HepG2 (cell line): Measurements from ENCODE around the gene SECTM1.

Experiments
- CHD2 ChIP-seq: IDR thresholded peaks from 2 replicates; pipeline ENCODE4 v1.6.1; 2011; ENCODE audit warnings: low read depth, low read length, improper control_type of control experiment
- CREB1 ChIP-seq, 2 experiments: fragments of 450-650 bp in 1 of 2; IDR thresholded peaks; 2 replicates each; pipeline ENCODE4 v1.6.1; 2016 to 2017; ENCODE audit warnings: control low read depth in 1 of 2, mild to moderate bottlenecking in 1 of 2, missing compliant biosample characterization in 1 of 2, missing genetic modification characterization in 1 of 2
- CTCF ChIP-seq: sonication (generic); formaldehyde crosslinking; IDR thresholded peaks from 2 replicates; pipeline ENCODE4 v1.5.0; 2020; ENCODE audit warnings: mild to moderate bottlenecking, missing genetic modification reagents, moderate library complexity
- HIVEP1 ChIP-seq: sonication (generic); formaldehyde crosslinking; IDR thresholded peaks from 2 replicates; pipeline ENCODE4 v1.4.0; 2020; ENCODE audit warnings: mild to moderate bottlenecking, missing genetic modification reagents
- KAT8 ChIP-seq: IDR thresholded peaks from 2 replicates; pipeline ENCODE4 v1.6.1; 2016; ENCODE audit warnings: missing genetic modification reagents, missing compliant biosample characterization
- KMT2B ChIP-seq: IDR thresholded peaks from 2 replicates; pipeline ENCODE4 v1.6.1; 2016; ENCODE audit warnings: missing genetic modification reagents, missing compliant biosample characterization
- NBN ChIP-seq: fragments of 450-650 bp; conservative IDR thresholded peaks from 2 replicates; pipeline ENCODE4 v1.6.1; 2017
- PHF21A ChIP-seq: sonication (generic); formaldehyde crosslinking; IDR thresholded peaks from 2 replicates; pipeline ENCODE4 v1.5.0; 2020; ENCODE audit warnings: mild to moderate bottlenecking, missing genetic modification reagents
- POGZ ChIP-seq: sonication (generic); formaldehyde crosslinking; IDR thresholded peaks from 2 replicates; pipeline ENCODE4 v1.4.0; 2020; ENCODE audit warnings: mild to moderate bottlenecking, missing genetic modification reagents
- POLR2A ChIP-seq, 2 experiments: IDR thresholded peaks; 2 replicates each; pipeline ENCODE4 v1.6.1; 2011; ENCODE audit warnings: low read depth in 2 of 2, low read length in 2 of 2, mild to moderate bottlenecking in 1 of 2, moderate library complexity in 1 of 2; ENCODE audit not compliant: insufficient read depth in 1 of 2
- SNAI1 ChIP-seq: sonication (generic); formaldehyde crosslinking; IDR thresholded peaks from 2 replicates; pipeline ENCODE4 v1.5.0; 2020; ENCODE audit warnings: mild to moderate bottlenecking, missing genetic modification reagents, borderline replicate concordance
- ZBTB49 ChIP-seq: sonication (generic); formaldehyde crosslinking; IDR thresholded peaks from 2 replicates; pipeline ENCODE4 v1.4.0; 2020; ENCODE audit warnings: missing genetic modification reagents, borderline replicate concordance
- ZFP41 ChIP-seq: sonication (generic); formaldehyde crosslinking; IDR thresholded peaks from 2 replicates; pipeline ENCODE4 v1.4.0; 2020; ENCODE audit warnings: mild to moderate bottlenecking, missing genetic modification reagents, borderline replicate concordance
- ZNF143 ChIP-seq: sonication (generic); formaldehyde crosslinking; IDR thresholded peaks from 2 replicates; pipeline ENCODE4 v1.4.0; 2020; ENCODE audit warnings: missing genetic modification reagents

GRCh38 chr17:82334204-82334621 is 647 bp upstream of the SECTM1 start:
- TF ChIP-seq KAT8 (no peak), ZBTB49 (CRISPR knock-in tag) (no peak), HIVEP1 (CRISPR knock-in tag) (no peak), POLR2A (IDR thresholded peaks at IDR 0.05; ENCODE audit: insufficient read depth in 1 of 2, low read depth in 2 of 2, low read length in 2 of 2) (no peak), CHD2 (no peak), POGZ (CRISPR knock-in tag) (no peak), ZFP41 (no peak), CREB1 (IDR thresholded peaks at IDR 0.05) (no peak), CREB1 (CRISPR knock-in tag; IDR thresholded peaks at IDR 0.05) (no peak), PHF21A (CRISPR knock-in tag) (no peak), SNAI1 (CRISPR knock-in tag) (no peak), CTCF (CRISPR knock-in tag) (no peak), ZNF143 (CRISPR knock-in tag) (no peak), NBN (no peak), KMT2B (CRISPR knock-in tag) (no peak)
